ENCODE data around the gene SYT14. TPM values are rescaled to one million over a fixed set of nuclear protein-coding genes. Genes with fewer than 3 reads are reported as not detected.

SYT14 gene
- total RNA-seq, 1 experiment from 2014 or later, result 10.3 TPM

GRCh38 chr1:210201681-210202080, 263.7 kb downstream of the SYT14 start:
- Mint-ChIP-seq H3K4me3 (no peak overlapping the region), H3K27ac (no peak overlapping the region), H3K27me3 (ENCODE audit: low read depth) (no peaks in the 10 kb centered on the region; the same call in 1 of the 2 replicates), H3K4me1 (no peaks in the 10 kb centered on the region), H3K36me3 (ENCODE audit: insufficient read depth in 1 of 3, low read depth in 3 of 3) (no peaks in the 10 kb centered on the region), H3K9me3 (peaks cover under 1 to 4% of the 10 kb centered on the region in 2 experiments; a peak in 1 of 5 replicates)
- H3K79me1 ChIP-seq (ENCODE audit: insufficient read depth, low read depth, low read length, poor library complexity, severe bottlenecking), result no peaks in the 10 kb centered on the region
- TF ChIP-seq CTCF (conservative IDR thresholded peaks at IDR 0.05), result no peak
- no peak overlapping the region for H2BK15ac ChIP-seq (ENCODE audit: low read depth, low read length)
- no peak overlapping the region for H2BK20ac ChIP-seq (ENCODE audit: low read depth, low read length, poor library complexity, severe bottlenecking)
- H3K23ac ChIP-seq (ENCODE audit: insufficient read length, low read depth, low read length), result no peak overlapping the region
- H3K27me3 ChIP-seq (ENCODE audit: insufficient read depth, low read length), result no peaks in the 10 kb centered on the region
- H3K23me2 ChIP-seq (ENCODE audit: insufficient read length, low read depth, low read length, poor library complexity, severe bottlenecking), result no peaks in the 10 kb centered on the region
- no peak overlapping the region for H3K4me2 ChIP-seq (ENCODE audit: insufficient read depth, insufficient read length, low read length)
- H4K8ac ChIP-seq (replicated peaks; ENCODE audit: insufficient read length, low read depth, low read length), result no peak overlapping the region
- H3K14ac ChIP-seq (ENCODE audit: insufficient read depth, low read length), result no peak overlapping the region
- no peak for DNase-seq
- no peak overlapping the region for H3K18ac ChIP-seq (ENCODE audit: insufficient read length, low read depth, low read length)
- H3T11ph ChIP-seq (ENCODE audit: low read length), result no peak overlapping the region
- no CpG with 5 or more reads among the region's 3 CpGs for WGBS (ENCODE audit: extremely low coverage, insufficient read length, low lambda C conversion rate)
- H4K5ac ChIP-seq (ENCODE audit: insufficient read length, low read depth, low read length), result no peak overlapping the region
- no peak overlapping the region for H2BK120ac ChIP-seq (ENCODE audit: low read depth, low read length, poor library complexity, severe bottlenecking)
- H3K9me3 ChIP-seq (ENCODE audit: control insufficient read depth, low read depth, low read length), result no peaks in the 10 kb centered on the region
- no peak overlapping the region for H3K27ac ChIP-seq (ENCODE audit: insufficient read length, low read depth, low read length)
- no peak overlapping the region for H4K91ac ChIP-seq (ENCODE audit: insufficient read length, low read depth, low read length)
- no peak overlapping the region for H3K4ac ChIP-seq (ENCODE audit: low read depth, low read length)
- H4K20me1 ChIP-seq (ENCODE audit: control insufficient read depth, insufficient read depth, insufficient read length), result no peaks in the 10 kb centered on the region
- H3K4me1 ChIP-seq (ENCODE audit: insufficient read depth, low read length), result no peaks in the 10 kb centered on the region
- no peak overlapping the region for H3K56ac ChIP-seq (ENCODE audit: insufficient read length, low read depth, low read length)
- no peaks in the 10 kb centered on the region for H3K79me2 ChIP-seq (ENCODE audit: insufficient read depth, low read length)
- H2AK5ac ChIP-seq (ENCODE audit: insufficient read length, low read length), result no peak overlapping the region
- no peak overlapping the region for H2BK5ac ChIP-seq (ENCODE audit: insufficient read length, low read length)
- no peak overlapping the region for H2AFZ ChIP-seq (ENCODE audit: low read length)
- H3K9ac ChIP-seq (ENCODE audit: extremely low read depth, insufficient read length, low read length), result no peak overlapping the region
- no peak overlapping the region for H2BK12ac ChIP-seq (ENCODE audit: insufficient read length, low read depth, low read length)
